ENCODE results near the gene ETV6.

Gene ETV6

GRCh38 chr12:11746024-11746771 lies 96.7 kb downstream of the ETV6 start:
- no peak for TF ChIP-seq CTCF (IDR thresholded peaks at IDR 0.05; ENCODE audit: extremely low read depth, insufficient read depth, missing control alignments)
- in situ Hi-C loops (cut with MboI; ENCODE audit: low pct_unique_long_range_greater_than_20kb, low sequenced_read_pairs, unreplicated experiment) = no loop called here
- no peak for DNase-seq (ENCODE audit: low spot score)

GRCh38 chr12:11746940-11747716 lies 97.7 kb downstream of the ETV6 start:
- in situ Hi-C loops (cut with MboI; ENCODE audit: low pct_unique_long_range_greater_than_20kb, low sequenced_read_pairs, unreplicated experiment) = no loop called here
- no peak for DNase-seq (ENCODE audit: low spot score)
- no peak for TF ChIP-seq CTCF (IDR thresholded peaks at IDR 0.05; ENCODE audit: extremely low read depth, insufficient read depth, missing control alignments)

GRCh38 chr12:11747969-11748368 lies 98.5 kb downstream of the ETV6 start:
- in situ Hi-C loops (cut with MboI; ENCODE audit: low pct_unique_long_range_greater_than_20kb, low sequenced_read_pairs, unreplicated experiment) = no loop called here
- TF ChIP-seq CTCF (IDR thresholded peaks at IDR 0.05; ENCODE audit: extremely low read depth, insufficient read depth, missing control alignments) = no peak
- no peak for DNase-seq (ENCODE audit: low spot score)

GRCh38 chr12:11748903-11749302 lies 99.4 kb downstream of the ETV6 start:
- in situ Hi-C loops (cut with MboI; ENCODE audit: low pct_unique_long_range_greater_than_20kb, low sequenced_read_pairs, unreplicated experiment) = no loop called here
- no peak for DNase-seq (ENCODE audit: low spot score)
- TF ChIP-seq CTCF (IDR thresholded peaks at IDR 0.05; ENCODE audit: extremely low read depth, insufficient read depth, missing control alignments) = no peak

- peak; percentile 53 for DNase-seq (ENCODE audit: low spot score)
- in situ Hi-C loops (cut with MboI; ENCODE audit: low pct_unique_long_range_greater_than_20kb, low sequenced_read_pairs, unreplicated experiment) = loop anchor here (25.0 kb wide), 1 partner anchor 262 kb away; no protein-coding TSS in a partner anchor
- TF ChIP-seq CTCF (IDR thresholded peaks at IDR 0.05; ENCODE audit: extremely low read depth, insufficient read depth, missing control alignments) = no peak
Observed at GRCh38 chr12:11749943-11750690, 100.6 kb downstream of the ETV6 start.

- in situ Hi-C loops (cut with MboI; ENCODE audit: low pct_unique_long_range_greater_than_20kb, low sequenced_read_pairs, unreplicated experiment) = loop anchor here (25.0 kb wide), 1 partner anchor 260 kb away; no protein-coding TSS in a partner anchor
Observed at GRCh38 chr12:11752403-11753149, 103.1 kb downstream of the ETV6 start.

More at GRCh38 chr12:11752403-11753149, 103.1 kb downstream of the ETV6 start:
- no peak for TF ChIP-seq CTCF (IDR thresholded peaks at IDR 0.05; ENCODE audit: extremely low read depth, insufficient read depth, missing control alignments)
- no peak for DNase-seq (ENCODE audit: low spot score)
